Effector memory CD8-positive, alpha-beta T cell (primary cell): ENCODE measurements around the gene PRXL2B.

Experiments
- ATAC-seq: fragments of 150-1000 bp; cut with Tn5 transposase; replicated peaks from 2 replicates; pipeline ENCODE4 v1.10.0; 2021; ENCODE audit warnings: mild to moderate bottlenecking, moderate library complexity
- DNase-seq, 3 experiments: peaks; one replicate each; pipeline ENCODE4 v3.0.0; 2021
- H3K27ac Mint-ChIP-seq, 2 donors: one replicate each; pipeline ENCODE4 v1.8.0; 2022; ENCODE audit warnings: mild to moderate bottlenecking in 2 of 2, mixed read lengths in 2 of 2, moderate library complexity in 2 of 2
- H3K27me3 Mint-ChIP-seq, 2 donors: one replicate each; pipeline ENCODE4 v1.8.0; 2022; ENCODE audit warnings: mixed read lengths in 2 of 2
- H3K36me3 Mint-ChIP-seq: one replicate; pipeline ENCODE4 v1.8.0; 2022; ENCODE audit warnings: mild to moderate bottlenecking, moderate library complexity, mixed read lengths; ENCODE audit not compliant: insufficient read depth
- H3K4me1 Mint-ChIP-seq, 2 donors: one replicate each; pipeline ENCODE4 v1.8.0; 2022; ENCODE audit warnings: low read depth in 2 of 2, mixed read lengths in 2 of 2
- H3K4me3 Mint-ChIP-seq, 2 donors: one replicate each; pipeline ENCODE4 v1.8.0; 2022; ENCODE audit warnings: mild to moderate bottlenecking in 2 of 2, mixed read lengths in 2 of 2, moderate library complexity in 2 of 2
- H3K9me3 Mint-ChIP-seq, 2 donors: one replicate each; pipeline ENCODE4 v1.8.0; 2022; ENCODE audit warnings: mixed read lengths in 2 of 2

The PRXL2B gene

DNA sequence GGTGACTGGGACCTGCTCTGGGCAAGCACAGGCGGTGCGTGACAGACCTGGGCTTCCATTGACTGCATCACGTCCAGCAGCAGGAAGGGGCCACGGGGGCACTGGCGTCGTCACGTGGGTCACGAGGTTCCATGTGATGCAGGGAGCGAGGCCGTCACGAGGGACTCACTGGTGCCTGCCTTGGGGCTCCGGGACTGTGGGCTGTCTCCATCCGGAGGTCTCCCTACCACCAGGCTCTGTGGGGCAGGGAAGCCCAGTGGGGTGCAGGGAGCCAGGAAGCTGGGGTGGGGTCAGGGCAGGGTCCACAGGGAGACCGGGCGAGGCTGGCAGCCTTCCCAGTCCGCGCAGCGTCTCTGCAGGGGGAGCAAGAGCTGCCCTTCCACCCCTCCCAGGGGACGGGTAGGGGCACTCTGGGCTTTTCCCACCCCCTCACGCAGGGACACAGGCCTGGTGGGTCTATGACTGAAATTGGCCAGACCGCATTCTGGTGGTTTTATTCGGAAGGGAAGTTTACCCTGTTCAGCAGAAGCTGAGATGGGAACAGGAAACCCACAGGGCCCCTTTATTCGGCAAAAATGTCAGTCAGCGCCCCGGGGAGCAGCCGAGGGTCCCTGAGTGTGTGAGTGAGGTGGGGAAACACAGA lies 30.8 kb upstream of the PRXL2B start:
- Mint-ChIP-seq H3K4me1 (peaks cover 38 to 43% of the 10 kb centered on the region in 2 donors), H3K36me3 (peaks cover 33% of the 10 kb centered on the region), H3K9me3 (no peaks in the 10 kb centered on the region), H3K27me3 (no peaks in the 10 kb centered on the region), H3K27ac (peak overlapping the region; percentile 96 to 99), H3K4me3 (peak overlapping the region; percentile 93 to 98)
- DNase-seq (peak; percentile 67 to 70 (median 68)), ATAC-seq (peak; percentile 64)

DNA sequence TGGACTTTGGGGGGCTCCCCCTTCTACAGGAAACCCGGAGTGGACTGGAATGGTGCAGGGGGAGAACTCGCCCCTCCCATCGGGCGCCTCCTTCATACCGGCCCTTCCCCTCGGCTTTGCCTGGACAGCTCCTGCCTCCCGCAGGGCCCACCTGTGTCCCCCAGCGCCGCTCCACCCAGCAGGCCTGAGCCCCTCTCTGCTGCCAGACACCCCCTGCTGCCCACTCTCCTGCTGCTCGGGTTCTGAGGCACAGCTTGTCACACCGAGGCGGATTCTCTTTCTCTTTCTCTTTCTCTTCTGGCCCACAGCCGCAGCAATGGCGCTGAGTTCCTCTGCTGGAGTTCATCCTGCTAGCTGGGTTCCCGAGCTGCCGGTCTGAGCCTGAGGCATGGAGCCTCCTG lies 30.3 kb upstream of the PRXL2B start, which contains the start of gene TNFRSF14:
TSS of gene TNFRSF14 (plus strand) at position 95 of the 401 bp plus-strand sequence. CDS start at position 389, 294 bp downstream.
- ATAC-seq (peak; percentile 76), DNase-seq (peak; percentile 67 to 73 (median 71))
- Mint-ChIP-seq H3K9me3 (no peaks in the 10 kb centered on the region), H3K4me3 (peak within 1 kb of the TSS; percentile 93 to 98), H3K27ac (peak within 1 kb of the TSS; percentile 96 to 99), H3K36me3 (peaks cover 35% of the 10 kb centered on the region), H3K27me3 (no peaks in the 10 kb centered on the region), H3K4me1 (peaks cover 40 to 43% of the 10 kb centered on the region in 2 donors)

DNA sequence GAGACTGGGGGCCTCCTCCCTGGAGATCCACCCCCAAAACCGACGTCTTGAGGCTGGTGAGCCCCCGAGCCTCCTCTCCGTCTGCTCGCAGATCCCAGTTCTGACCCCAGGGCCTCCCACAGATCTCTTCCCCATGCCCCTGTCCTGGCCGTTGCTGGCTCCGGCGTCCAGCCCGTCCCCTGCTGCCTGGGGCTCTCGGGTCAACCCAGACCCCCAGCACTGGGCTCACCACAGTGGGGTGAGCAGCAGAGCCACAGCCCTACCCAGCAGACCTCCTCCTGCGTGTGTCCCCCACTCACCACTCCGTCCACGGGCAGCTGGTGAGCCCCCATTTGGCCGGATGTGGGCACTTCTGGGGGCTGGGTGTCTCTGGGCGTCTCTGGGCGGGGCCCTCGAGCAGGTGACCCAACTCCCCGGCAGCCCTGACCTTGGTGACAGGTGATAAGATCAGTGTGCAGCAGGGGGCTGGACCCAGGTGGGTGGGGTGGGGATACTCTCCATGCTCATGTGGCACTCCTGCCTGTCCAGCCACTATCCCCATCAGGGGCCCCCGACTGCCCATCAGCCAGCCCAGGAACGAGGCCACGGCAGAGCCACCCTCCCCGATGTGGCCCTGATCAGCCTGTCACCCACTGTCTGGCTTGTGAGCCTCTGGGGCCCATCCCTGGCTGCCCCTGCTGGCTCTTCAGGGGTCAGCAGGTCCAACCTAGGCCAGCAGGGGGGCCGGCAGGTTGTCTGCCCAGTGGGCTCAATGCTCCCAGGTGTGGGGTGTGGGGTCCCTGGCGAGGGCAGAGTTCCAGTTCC lies 29.7 kb upstream of the PRXL2B start:
- Mint-ChIP-seq H3K4me3 (peak overlapping the region; percentile 93 to 98), H3K9me3 (no peaks in the 10 kb centered on the region), H3K27me3 (no peaks in the 10 kb centered on the region), H3K36me3 (peaks cover 35% of the 10 kb centered on the region), H3K27ac (peak overlapping the region; percentile 96 to 99), H3K4me1 (peaks cover 44 to 46% of the 10 kb centered on the region in 2 donors)
- DNase-seq (peak; percentile 22 to 32 (median 30)), ATAC-seq (peak; percentile 15)

DNA sequence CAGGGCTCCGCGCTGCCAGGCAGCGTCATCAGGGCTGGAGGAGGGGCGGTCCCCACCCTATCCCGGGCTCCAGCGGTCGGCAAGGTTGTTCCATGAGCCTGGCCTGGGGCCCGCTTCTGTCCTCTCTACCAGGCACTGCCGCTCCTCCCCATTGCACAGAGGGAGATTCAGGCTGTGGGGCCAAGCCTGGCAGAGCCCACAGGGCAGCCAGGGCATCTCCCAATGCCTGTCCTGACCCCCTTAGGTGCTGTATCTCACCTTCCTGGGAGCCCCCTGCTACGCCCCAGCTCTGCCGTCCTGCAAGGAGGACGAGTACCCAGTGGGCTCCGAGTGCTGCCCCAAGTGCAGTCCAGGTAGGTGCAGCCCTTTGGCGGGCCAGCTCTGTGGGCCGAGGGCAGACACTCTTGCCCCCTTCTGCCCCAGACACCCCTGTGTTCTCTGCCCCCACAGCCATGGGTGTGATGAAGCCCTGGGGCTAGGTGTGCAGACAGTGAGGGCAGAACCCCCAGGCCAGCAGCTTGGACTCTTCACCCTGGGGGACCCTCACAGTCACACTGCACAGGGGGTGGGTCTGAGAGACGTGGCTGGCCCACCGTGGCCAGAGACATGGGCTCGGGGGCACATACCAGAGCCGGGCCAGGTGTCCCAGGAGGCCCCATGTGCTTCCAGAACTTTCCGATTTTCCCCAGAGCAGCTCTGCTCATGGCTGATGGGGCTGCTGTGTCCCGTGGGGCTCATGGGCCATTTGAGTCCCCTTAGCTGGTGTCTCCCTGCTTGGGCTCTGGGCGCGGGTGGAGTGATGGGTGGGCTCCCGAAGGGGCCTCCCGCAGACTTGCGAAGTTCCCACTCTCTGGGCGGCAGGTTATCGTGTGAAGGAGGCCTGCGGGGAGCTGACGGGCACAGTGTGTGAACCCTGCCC lies 28.8 kb upstream of the PRXL2B start:
- Mint-ChIP-seq H3K4me3 (peak overlapping the region; percentile 93 to 98), H3K4me1 (peaks cover 44 to 46% of the 10 kb centered on the region in 2 donors), H3K9me3 (no peaks in the 10 kb centered on the region), H3K27ac (peak overlapping the region; percentile 96 to 99), H3K27me3 (no peaks in the 10 kb centered on the region), H3K36me3 (peaks cover 35% of the 10 kb centered on the region)
- ATAC-seq (no peak), DNase-seq (no peak)

DNA sequence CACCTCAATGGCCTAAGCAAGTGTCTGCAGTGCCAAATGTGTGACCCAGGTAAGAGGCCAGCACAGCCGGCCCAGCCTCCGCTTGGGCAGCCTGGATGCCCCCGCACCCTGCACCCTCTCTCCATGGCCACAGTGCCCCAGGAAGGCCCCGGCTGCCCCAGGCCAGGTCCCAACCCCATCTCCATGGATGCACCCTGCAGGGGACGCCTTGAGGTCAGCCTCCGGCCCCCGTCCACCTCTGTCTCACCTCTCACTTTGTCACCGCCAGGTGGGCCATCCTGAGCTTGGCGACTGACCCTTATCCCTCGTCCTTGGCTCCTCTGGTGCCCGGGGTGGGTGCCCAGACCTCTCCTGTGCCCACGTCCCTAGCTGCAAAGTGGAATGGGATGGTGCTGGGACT lies 28.2 kb upstream of the PRXL2B start:
- Mint-ChIP-seq H3K9me3 (no peaks in the 10 kb centered on the region), H3K4me3 (peak overlapping the region; percentile 93 to 98), H3K36me3 (peaks cover 35% of the 10 kb centered on the region), H3K4me1 (peaks cover 44 to 46% of the 10 kb centered on the region in 2 donors), H3K27ac (peak overlapping the region; percentile 28 to 96), H3K27me3 (no peaks in the 10 kb centered on the region)
- ATAC-seq (no peak), DNase-seq (no peak)

DNA sequence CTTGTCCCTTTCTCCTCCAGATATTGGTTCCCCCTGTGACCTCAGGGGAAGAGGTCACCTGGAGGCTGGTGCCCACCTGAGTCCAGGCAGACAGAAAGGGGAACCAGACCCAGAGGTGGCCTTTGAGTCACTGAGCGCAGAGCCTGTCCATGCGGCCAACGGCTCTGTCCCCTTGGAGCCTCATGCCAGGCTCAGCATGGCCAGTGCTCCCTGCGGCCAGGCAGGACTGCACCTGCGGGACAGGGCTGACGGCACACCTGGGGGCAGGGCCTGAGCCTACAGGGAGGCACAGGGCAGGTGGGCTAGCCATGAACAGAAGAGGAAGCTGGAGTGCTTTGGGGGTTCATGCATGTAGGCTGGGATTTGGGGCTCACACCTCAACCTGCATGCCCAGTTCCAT lies 27.7 kb upstream of the PRXL2B start:
- Mint-ChIP-seq H3K4me3 (peak overlapping the region; percentile 93 to 98), H3K4me1 (peaks cover 41 to 44% of the 10 kb centered on the region in 2 donors), H3K27ac (peak overlapping the region; percentile 28 to 96), H3K9me3 (no peaks in the 10 kb centered on the region), H3K27me3 (no peaks in the 10 kb centered on the region), H3K36me3 (peaks cover 35% of the 10 kb centered on the region)
- no peak for ATAC-seq
- DNase-seq, result no peak

DNA sequence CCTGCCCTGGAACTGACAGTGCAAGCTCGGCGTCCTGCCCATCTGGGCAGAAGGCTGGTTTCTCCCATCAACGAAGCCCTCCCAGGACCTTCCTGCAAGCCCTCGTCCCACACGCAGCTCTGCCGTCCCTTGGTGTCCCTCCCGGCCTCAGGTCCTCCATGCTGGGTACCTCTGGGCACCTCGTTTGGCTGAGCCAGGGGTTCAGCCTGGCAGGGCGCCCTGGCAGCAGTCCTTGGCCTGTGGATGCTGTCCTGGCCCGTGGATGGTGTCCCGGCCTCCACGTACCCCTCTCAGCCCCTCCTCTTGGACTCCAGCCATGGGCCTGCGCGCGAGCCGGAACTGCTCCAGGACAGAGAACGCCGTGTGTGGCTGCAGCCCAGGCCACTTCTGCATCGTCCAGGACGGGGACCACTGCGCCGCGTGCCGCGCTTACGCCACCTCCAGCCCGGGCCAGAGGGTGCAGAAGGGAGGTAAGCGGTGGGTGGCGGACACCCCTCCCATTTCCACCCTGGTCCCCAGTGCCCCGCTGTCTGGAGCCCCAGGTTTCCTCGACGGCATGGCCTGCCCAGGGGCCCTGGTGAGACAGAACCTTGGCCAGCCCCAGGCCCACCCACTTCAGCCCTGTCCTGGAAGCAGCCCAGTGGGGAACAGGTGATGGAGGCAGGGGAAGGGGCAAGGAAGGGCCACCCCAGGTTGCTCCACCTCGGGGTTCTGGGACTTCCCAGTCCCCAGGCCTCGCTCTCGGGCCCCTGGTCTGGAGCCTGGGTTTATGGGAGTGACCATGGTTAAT lies 26.9 kb upstream of the PRXL2B start:
- H3K36me3 Mint-ChIP-seq, result peaks cover 31% of the 10 kb centered on the region
- no peak for ATAC-seq
- no peak overlapping the region for H3K27ac Mint-ChIP-seq
- H3K4me3 Mint-ChIP-seq, result no peak overlapping the region
- no peaks in the 10 kb centered on the region for H3K27me3 Mint-ChIP-seq
- no peak for DNase-seq
- no peaks in the 10 kb centered on the region for H3K9me3 Mint-ChIP-seq
- H3K4me1 Mint-ChIP-seq, result peaks cover 34 to 35% of the 10 kb centered on the region in 2 donors

DNA sequence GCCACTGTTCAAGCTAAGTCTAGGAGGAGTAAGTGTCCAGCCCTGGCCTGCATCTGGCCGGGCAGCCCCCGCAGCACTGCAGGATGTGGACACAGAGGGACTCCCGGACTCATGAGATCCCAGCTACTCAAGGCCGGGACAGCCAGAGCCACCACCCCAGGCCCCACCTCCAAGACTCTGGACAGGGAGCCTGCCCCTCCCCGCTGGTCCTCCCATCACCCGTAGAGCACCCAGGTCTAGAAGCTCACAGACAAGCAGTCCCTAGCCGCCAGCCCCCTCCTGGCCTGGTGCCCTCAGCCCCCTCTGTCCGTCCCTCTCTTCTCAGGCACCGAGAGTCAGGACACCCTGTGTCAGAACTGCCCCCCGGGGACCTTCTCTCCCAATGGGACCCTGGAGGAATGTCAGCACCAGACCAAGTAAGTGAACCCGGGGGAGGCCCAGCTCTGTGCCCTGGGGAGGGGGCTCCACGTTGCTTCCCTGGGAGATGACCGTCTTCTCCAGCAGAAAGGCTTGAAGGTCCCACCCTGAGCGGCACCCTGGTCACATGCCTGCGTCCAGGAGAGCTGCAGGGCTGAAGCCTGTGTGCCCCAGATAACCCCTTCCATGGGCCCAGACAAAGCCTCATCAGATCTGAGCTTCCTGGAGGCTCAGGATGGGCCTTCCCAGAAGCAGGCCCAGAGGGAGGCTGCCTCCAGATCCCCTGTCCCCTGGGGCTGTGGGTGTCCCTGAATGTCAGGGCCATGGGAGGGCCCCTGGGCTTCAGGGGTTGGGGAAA lies 26.1 kb upstream of the PRXL2B start:
- peak overlapping the region; percentile 29 to 39 for H3K27ac Mint-ChIP-seq
- DNase-seq, result no peak
- no peaks in the 10 kb centered on the region for H3K9me3 Mint-ChIP-seq
- H3K36me3 Mint-ChIP-seq, result peaks cover 30% of the 10 kb centered on the region
- no peaks in the 10 kb centered on the region for H3K27me3 Mint-ChIP-seq
- H3K4me3 Mint-ChIP-seq, result no peak overlapping the region
- no peak for ATAC-seq
- peaks cover 27 to 29% of the 10 kb centered on the region in 2 donors for H3K4me1 Mint-ChIP-seq

DNA sequence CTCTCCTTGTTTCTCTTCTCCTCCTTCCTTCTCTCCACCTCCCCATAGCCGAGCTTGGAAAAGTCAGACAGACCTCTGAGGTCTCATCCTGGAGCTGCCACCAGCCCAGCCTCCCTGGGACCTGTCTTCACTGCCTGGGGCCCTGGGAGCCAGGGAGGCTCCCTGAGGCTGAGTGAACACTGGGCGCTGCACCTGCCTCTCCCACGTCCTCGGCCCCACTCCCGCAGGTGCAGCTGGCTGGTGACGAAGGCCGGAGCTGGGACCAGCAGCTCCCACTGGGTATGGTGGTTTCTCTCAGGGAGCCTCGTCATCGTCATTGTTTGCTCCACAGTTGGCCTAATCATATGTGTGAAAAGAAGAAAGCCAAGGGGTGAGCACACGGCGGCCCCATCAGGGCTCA lies 25.1 kb upstream of the PRXL2B start:
- no peak overlapping the region for H3K4me3 Mint-ChIP-seq
- ATAC-seq (no peak), DNase-seq (no peak)
- H3K27me3 Mint-ChIP-seq, result no peaks in the 10 kb centered on the region
- H3K9me3 Mint-ChIP-seq, result no peaks in the 10 kb centered on the region
- H3K4me1 Mint-ChIP-seq, result peaks cover 19 to 24% of the 10 kb centered on the region in 2 donors
- H3K27ac Mint-ChIP-seq, result peak overlapping the region; percentile 29 to 39
- H3K36me3 Mint-ChIP-seq, result peaks cover 22% of the 10 kb centered on the region

DNA sequence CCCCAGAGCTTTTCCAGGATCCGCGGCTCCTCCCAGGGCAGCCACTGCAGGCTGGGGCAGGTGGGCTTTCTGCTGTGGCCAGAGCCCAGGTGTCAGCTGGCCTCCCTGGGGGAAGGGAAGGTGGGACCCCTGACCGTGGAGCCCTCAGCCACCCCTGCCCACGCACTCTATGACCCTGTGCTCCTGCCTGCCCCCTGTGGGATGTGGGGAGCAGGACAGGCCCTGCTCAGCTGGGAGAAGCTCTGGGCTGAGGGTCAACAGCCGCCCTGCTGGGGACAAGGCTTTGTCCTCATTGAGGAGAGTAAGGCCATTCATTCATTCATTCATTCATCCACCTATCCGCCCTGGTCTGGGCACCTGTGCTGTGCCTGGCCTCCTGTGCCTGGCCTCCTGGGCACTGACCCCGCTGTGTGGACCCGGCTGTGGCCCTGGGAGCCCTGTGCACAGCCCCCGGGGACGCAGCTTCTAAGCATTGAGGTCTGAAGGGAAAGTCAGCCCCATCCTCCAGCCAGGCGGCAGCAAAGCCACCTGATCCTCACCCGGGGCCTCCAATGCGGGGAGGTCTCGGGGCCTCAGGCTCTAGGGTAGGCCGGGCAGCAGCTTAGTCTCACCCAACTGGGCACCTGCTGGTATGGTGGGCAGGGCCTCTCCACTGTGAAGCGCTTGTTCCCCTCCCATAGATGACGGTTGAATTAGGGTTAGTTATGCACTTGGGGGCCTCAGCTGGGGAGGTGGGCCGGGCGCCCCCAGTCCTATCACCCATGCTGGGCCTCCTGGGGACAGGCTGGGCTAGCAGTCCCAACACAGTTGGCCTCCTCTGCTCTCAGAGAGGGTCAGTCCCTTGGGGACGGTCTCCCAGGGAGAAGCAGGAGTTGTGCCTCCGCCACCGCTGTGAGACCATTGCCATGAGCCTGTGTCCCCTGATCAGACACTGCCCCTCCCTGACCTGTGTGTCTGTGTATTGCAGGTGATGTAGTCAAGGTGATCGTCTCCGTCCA lies 24.4 kb upstream of the PRXL2B start:
- H3K4me1 Mint-ChIP-seq, result peaks cover 16 to 20% of the 10 kb centered on the region in 2 donors

DNA sequence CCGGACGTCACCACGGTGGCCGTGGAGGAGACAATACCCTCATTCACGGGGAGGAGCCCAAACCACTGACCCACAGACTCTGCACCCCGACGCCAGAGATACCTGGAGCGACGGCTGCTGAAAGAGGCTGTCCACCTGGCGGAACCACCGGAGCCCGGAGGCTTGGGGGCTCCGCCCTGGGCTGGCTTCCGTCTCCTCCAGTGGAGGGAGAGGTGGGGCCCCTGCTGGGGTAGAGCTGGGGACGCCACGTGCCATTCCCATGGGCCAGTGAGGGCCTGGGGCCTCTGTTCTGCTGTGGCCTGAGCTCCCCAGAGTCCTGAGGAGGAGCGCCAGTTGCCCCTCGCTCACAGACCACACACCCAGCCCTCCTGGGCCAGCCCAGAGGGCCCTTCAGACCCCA lies 23.4 kb upstream of the PRXL2B start:
- no peak overlapping the region for H3K4me3 Mint-ChIP-seq
- peaks cover 17% of the 10 kb centered on the region for H3K36me3 Mint-ChIP-seq
- H3K4me1 Mint-ChIP-seq, result peaks cover 10 to 13% of the 10 kb centered on the region in 2 donors
- H3K27ac Mint-ChIP-seq, result peak overlapping the region in 1 of 2 donors; percentile 82
- H3K27me3 Mint-ChIP-seq, result no peaks in the 10 kb centered on the region
- no peak for DNase-seq
- no peak for ATAC-seq
- no peaks in the 10 kb centered on the region for H3K9me3 Mint-ChIP-seq

More for the DNA sequence above, 24.4 kb upstream of the PRXL2B start:
- Mint-ChIP-seq H3K4me3 (no peak overlapping the region), H3K36me3 (peaks cover 17% of the 10 kb centered on the region), H3K27me3 (no peaks in the 10 kb centered on the region), H3K27ac (peak overlapping the region in 1 of 2 donors; percentile 29), H3K9me3 (no peaks in the 10 kb centered on the region)
- DNase-seq, result no peak
- peak; percentile 44 for ATAC-seq
